HAP-1 (cell line): ENCODE results near the gene METTL8.
A peak's percentile ranks its signal among the peaks of the same experiment; 100 is the strongest.

Experiments
- DNase-seq, 2 experiments: peaks; one replicate each; pipeline ENCODE4 v3.0.0-alpha.2; 2016 to 2020; ENCODE audit warnings: low spot score in 2 of 2
- H3K27me3 ChIP-seq: fragments of 250-450 bp; sonication (Bioruptor Pico); 2 replicates; pipeline ENCODE4 v1.5.1; 2020; ENCODE audit warnings: low read depth, mild to moderate bottlenecking, moderate library complexity
- H3K36me3 ChIP-seq: fragments of 250-450 bp; sonication (Bioruptor Pico); replicated peaks from 2 replicates; pipeline ENCODE4 v1.5.1; 2020; ENCODE audit warnings: mild to moderate bottlenecking
- H3K4me1 ChIP-seq: fragments of 250-450 bp; sonication (Bioruptor Pico); 2 replicates; pipeline ENCODE4 v1.5.1; 2020; ENCODE audit warnings: mild to moderate bottlenecking
- H3K4me3 ChIP-seq: fragments of 250-450 bp; sonication (Bioruptor Pico); 2 replicates; pipeline ENCODE4 v1.5.1; 2020; ENCODE audit warnings: mild to moderate bottlenecking, moderate library complexity
- H3K9me3 ChIP-seq: fragments of 250-450 bp; sonication (Bioruptor Pico); 2 replicates; pipeline ENCODE4 v1.5.1; 2020; ENCODE audit warnings: mild to moderate bottlenecking, moderate library complexity
- in situ Hi-C: fragments of 300-500 bp; cut with MboI; formaldehyde crosslinking; loops from 3 replicates; pipeline ENCODE4 v1.14.3; 2020; ENCODE audit warnings: low sequenced_read_pairs, inconsistent platforms, mixed read lengths

Gene METTL8

GRCh38 chr2:171341394-171342066, 92.3 kb downstream of the METTL8 start:
- H3K36me3 ChIP-seq: no peaks in the 10 kb centered on the region
- H3K4me3 ChIP-seq: no peak overlapping the region
- no peaks in the 10 kb centered on the region for H3K27me3 ChIP-seq
- no peaks in the 10 kb centered on the region for H3K4me1 ChIP-seq
- no peak for DNase-seq
- no peaks in the 10 kb centered on the region for H3K9me3 ChIP-seq
- in situ Hi-C loops: no loop called here

- Histone ChIP-seq H3K4me3 (no peak overlapping the region), H3K36me3 (no peaks in the 10 kb centered on the region), H3K4me1 (no peaks in the 10 kb centered on the region), H3K27me3 (no peaks in the 10 kb centered on the region), H3K9me3 (no peaks in the 10 kb centered on the region)
- in situ Hi-C loops: no loop called here
- DNase-seq: no peak
Observed at GRCh38 chr2:171334946-171335345, 98.8 kb downstream of the METTL8 start.

GRCh38 chr2:171334171-171334570, 99.6 kb downstream of the METTL8 start:
- H3K9me3 ChIP-seq: no peaks in the 10 kb centered on the region
- in situ Hi-C loops: no loop called here
- H3K27me3 ChIP-seq: no peaks in the 10 kb centered on the region
- no peak for DNase-seq
- no peaks in the 10 kb centered on the region for H3K36me3 ChIP-seq
- H3K4me3 ChIP-seq: no peak overlapping the region
- no peaks in the 10 kb centered on the region for H3K4me1 ChIP-seq

- no peak for DNase-seq
- H3K27me3 ChIP-seq: no peaks in the 10 kb centered on the region
Observed at GRCh38 chr2:171330155-171330956, 103.4 kb downstream of the METTL8 start.

GRCh38 chr2:171327043-171327496, 106.7 kb downstream of the METTL8 start:
- no peak for DNase-seq
- H3K4me3 ChIP-seq: no peak overlapping the region
- no peaks in the 10 kb centered on the region; the same call in 1 of the 2 replicates for H3K4me1 ChIP-seq
- H3K36me3 ChIP-seq: peaks cover 5% of the 10 kb centered on the region
- no peaks in the 10 kb centered on the region for H3K27me3 ChIP-seq
- H3K9me3 ChIP-seq: no peaks in the 10 kb centered on the region
- in situ Hi-C loops: no loop called here

More at GRCh38 chr2:171330155-171330956, 103.4 kb downstream of the METTL8 start:
- no peak overlapping the region for H3K4me3 ChIP-seq
- no peaks in the 10 kb centered on the region; the same call in 1 of the 2 replicates for H3K36me3 ChIP-seq
- in situ Hi-C loops: no loop called here
- H3K4me1 ChIP-seq: no peaks in the 10 kb centered on the region; the same call in 1 of the 2 replicates
- H3K9me3 ChIP-seq: no peaks in the 10 kb centered on the region

GRCh38 chr2:171325886-171326585, 107.8 kb downstream of the METTL8 start:
- Histone ChIP-seq H3K9me3 (no peaks in the 10 kb centered on the region), H3K4me1 (no peaks in the 10 kb centered on the region; the same call in 1 of the 2 replicates), H3K4me3 (no peak overlapping the region), H3K27me3 (no peaks in the 10 kb centered on the region), H3K36me3 (peaks cover 5% of the 10 kb centered on the region)
- no peak for DNase-seq
- in situ Hi-C loops: no loop called here

GRCh38 chr2:171323971-171324528, 109.7 kb downstream of the METTL8 start:
- in situ Hi-C loops: no loop called here
- H3K9me3 ChIP-seq: no peaks in the 10 kb centered on the region
- H3K36me3 ChIP-seq: peaks cover 5% of the 10 kb centered on the region
- peaks cover 6% of the 10 kb centered on the region for H3K4me1 ChIP-seq
- no peak overlapping the region for H3K4me3 ChIP-seq
- no peaks in the 10 kb centered on the region for H3K27me3 ChIP-seq
- no peak for DNase-seq

- Histone ChIP-seq H3K36me3 (peaks cover 5% of the 10 kb centered on the region), H3K27me3 (no peaks in the 10 kb centered on the region), H3K4me1 (peaks cover 16% of the 10 kb centered on the region), H3K9me3 (no peaks in the 10 kb centered on the region), H3K4me3 (no peak overlapping the region)
- no peak for DNase-seq
- in situ Hi-C loops: no loop called here
Observed at GRCh38 chr2:171322928-171323327, 110.9 kb downstream of the METTL8 start.

GRCh38 chr2:171320731-171321130, 113.1 kb downstream of the METTL8 start:
- Histone ChIP-seq H3K4me1 (peaks cover 16% of the 10 kb centered on the region), H3K9me3 (no peaks in the 10 kb centered on the region), H3K36me3 (peaks cover 5% of the 10 kb centered on the region), H3K4me3 (no peak overlapping the region), H3K27me3 (no peaks in the 10 kb centered on the region)
- no peak for DNase-seq
- in situ Hi-C loops: no loop called here

- peaks cover 16% of the 10 kb centered on the region for H3K4me1 ChIP-seq
- no peak for DNase-seq
- H3K4me3 ChIP-seq: no peak overlapping the region
- no peaks in the 10 kb centered on the region for H3K9me3 ChIP-seq
- H3K27me3 ChIP-seq: no peaks in the 10 kb centered on the region
- peaks cover 5% of the 10 kb centered on the region for H3K36me3 ChIP-seq
- in situ Hi-C loops: no loop called here
Observed at GRCh38 chr2:171320208-171320621, 113.6 kb downstream of the METTL8 start.

GRCh38 chr2:171319164-171319810, 114.5 kb downstream of the METTL8 start:
- in situ Hi-C loops: no loop called here
- Histone ChIP-seq H3K4me1 (peaks cover 16% of the 10 kb centered on the region), H3K9me3 (no peaks in the 10 kb centered on the region), H3K36me3 (peaks cover 5% of the 10 kb centered on the region), H3K4me3 (no peak overlapping the region), H3K27me3 (no peaks in the 10 kb centered on the region)
- DNase-seq: peak; percentile 52 to 57

GRCh38 chr2:171318463-171318934, 115.3 kb downstream of the METTL8 start:
- Histone ChIP-seq H3K9me3 (0 out of 2 replicates have a peak, but pooled peaks cover 3% of the 10 kb centered on the region), H3K4me3 (no peak overlapping the region), H3K36me3 (peaks cover under 1% of the 10 kb centered on the region; the same call in 1 of the 2 replicates), H3K4me1 (peaks cover 16% of the 10 kb centered on the region), H3K27me3 (no peaks in the 10 kb centered on the region)
- peak in 1 of 2 experiments; percentile 40 for DNase-seq
- in situ Hi-C loops: no loop called here
